ENCODE measurements around the gene LSM14B.

LSM14B gene

DNA sequence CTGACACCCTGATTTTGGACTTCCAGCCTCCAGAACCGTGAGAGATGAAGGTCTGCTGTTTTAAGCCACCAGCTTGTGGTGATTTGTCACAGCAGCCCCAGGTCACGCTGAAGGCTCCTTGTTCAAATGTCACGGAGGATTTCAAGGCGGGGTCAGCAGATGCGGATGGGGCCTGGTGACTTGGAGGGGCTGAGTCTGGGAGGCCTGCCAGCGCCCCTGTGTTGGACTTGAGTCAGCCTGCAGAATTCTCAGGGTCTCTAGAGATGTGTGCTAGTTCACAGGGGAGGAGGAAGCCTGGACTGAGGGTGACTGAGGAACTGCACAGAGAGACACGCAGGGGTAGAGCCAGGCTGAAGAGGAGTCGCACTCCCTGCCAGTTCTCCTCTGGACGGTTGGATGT is 37.1 kb upstream of the LSM14B start:
- ATAC-seq = no peak
- TF ChIP-seq SNAI2 (CRISPR knock-in tag; IDR thresholded peaks at IDR 0.05) (no peak), ZFP3 (CRISPR knock-in tag; IDR thresholded peaks at IDR 0.05) (no peak), ESRRG (CRISPR knock-in tag; IDR thresholded peaks at IDR 0.05) (no peak), CREB5 (CRISPR knock-in tag; IDR thresholded peaks at IDR 0.05; ENCODE audit: low read depth) (no peak)

DNA sequence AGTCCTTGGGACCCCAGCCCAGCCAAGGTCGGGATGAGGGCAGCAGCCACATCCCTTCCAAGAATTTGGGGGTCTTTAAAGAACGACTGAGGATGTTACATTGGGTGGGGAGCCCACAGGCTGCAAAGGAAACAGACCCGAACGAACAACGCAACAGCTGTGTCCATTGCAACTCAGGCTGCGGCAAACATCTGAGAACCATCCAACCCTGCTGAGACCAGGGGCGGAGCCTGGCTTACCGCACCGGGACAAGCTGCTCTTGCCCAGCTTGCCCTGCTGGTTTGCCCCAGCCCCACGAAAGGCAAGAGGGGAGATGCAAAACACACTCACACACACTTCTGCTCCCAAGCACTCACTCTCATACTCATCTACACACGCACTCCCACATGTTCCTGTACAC is 35.0 kb upstream of the LSM14B start:
- no peak for ATAC-seq
- TF ChIP-seq CSDC2 (CRISPR knock-in tag; IDR thresholded peaks at IDR 0.05) (no peak), ZC3H10 (CRISPR knock-in tag; IDR thresholded peaks at IDR 0.05) (no peak), TSHZ2 (CRISPR knock-in tag; IDR thresholded peaks at IDR 0.05) (no peak), CSRNP3 (CRISPR knock-in tag; IDR thresholded peaks at IDR 0.05) (no peak), ZNF70 (CRISPR knock-in tag; IDR thresholded peaks at IDR 0.05) (no peak), GLIS3 (CRISPR knock-in tag; IDR thresholded peaks at IDR 0.05) (no peak), CREB5 (CRISPR knock-in tag; IDR thresholded peaks at IDR 0.05; ENCODE audit: low read depth) (no peak), ESRRG (CRISPR knock-in tag; IDR thresholded peaks at IDR 0.05) (no peak), ZNF8 (CRISPR knock-in tag; IDR thresholded peaks at IDR 0.05) (no peak)

- no peak for ATAC-seq
- TF ChIP-seq ARNTL (CRISPR knock-in tag; IDR thresholded peaks at IDR 0.05; ENCODE audit: borderline replicate concordance, low read depth) (no peak), GLIS3 (CRISPR knock-in tag; IDR thresholded peaks at IDR 0.05) (no peak), TSHZ2 (CRISPR knock-in tag; IDR thresholded peaks at IDR 0.05) (no peak), ZFP3 (CRISPR knock-in tag; IDR thresholded peaks at IDR 0.05) (no peak), SNAI2 (CRISPR knock-in tag; IDR thresholded peaks at IDR 0.05) (no peak), ISL1 (CRISPR knock-in tag; IDR thresholded peaks at IDR 0.05) (no peak), ZC3H10 (CRISPR knock-in tag; IDR thresholded peaks at IDR 0.05) (no peak), ZNF8 (CRISPR knock-in tag; IDR thresholded peaks at IDR 0.05) (no peak), CSDC2 (CRISPR knock-in tag; IDR thresholded peaks at IDR 0.05) (no peak), BACH2 (CRISPR knock-in tag; IDR thresholded peaks at IDR 0.05; ENCODE audit: borderline replicate concordance) (no peak), PATZ1 (CRISPR knock-in tag; IDR thresholded peaks at IDR 0.05; ENCODE audit: borderline replicate concordance) (no peak), ZNF565 (CRISPR knock-in tag; conservative IDR thresholded peaks at IDR 0.05; ENCODE audit: low read depth) (no peak), OSR1 (CRISPR knock-in tag; IDR thresholded peaks at IDR 0.05) (no peak), ZFP30 (CRISPR knock-in tag; IDR thresholded peaks at IDR 0.05) (no peak), TCF4 (CRISPR knock-in tag; IDR thresholded peaks at IDR 0.05; ENCODE audit: borderline replicate concordance) (no peak), CREB5 (CRISPR knock-in tag; IDR thresholded peaks at IDR 0.05; ENCODE audit: low read depth) (no peak)
- TF ChIP-seq, protein P1, sequence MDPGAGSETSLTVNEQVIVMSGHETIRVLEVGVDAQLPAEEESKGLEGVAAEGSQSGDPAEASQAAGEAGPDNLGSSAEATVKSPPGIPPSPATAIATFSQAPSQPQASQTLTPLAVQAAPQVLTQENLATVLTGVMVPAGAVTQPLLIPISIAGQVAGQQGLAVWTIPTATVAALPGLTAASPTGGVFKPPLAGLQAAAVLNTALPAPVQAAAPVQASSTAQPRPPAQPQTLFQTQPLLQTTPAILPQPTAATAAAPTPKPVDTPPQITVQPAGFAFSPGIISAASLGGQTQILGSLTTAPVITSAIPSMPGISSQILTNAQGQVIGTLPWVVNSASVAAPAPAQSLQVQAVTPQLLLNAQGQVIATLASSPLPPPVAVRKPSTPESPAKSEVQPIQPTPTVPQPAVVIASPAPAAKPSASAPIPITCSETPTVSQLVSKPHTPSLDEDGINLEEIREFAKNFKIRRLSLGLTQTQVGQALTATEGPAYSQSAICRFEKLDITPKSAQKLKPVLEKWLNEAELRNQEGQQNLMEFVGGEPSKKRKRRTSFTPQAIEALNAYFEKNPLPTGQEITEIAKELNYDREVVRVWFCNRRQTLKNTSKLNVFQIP (CRISPR knock-in tag; IDR thresholded peaks at IDR 0.05; ENCODE audit: borderline replicate concordance, low read depth) = no peak
These were observed 34.6 kb upstream of the LSM14B start for GRCh38 chr20:62087632-62088031.

All from SK-N-SH treated with all-trans-retinoic acid at 6 μM for 48 hours (cell line).